HepG2 (cell line): ENCODE results near the gene BAG5. TPM values are rescaled to one million over a fixed set of nuclear protein-coding genes. Genes with fewer than 3 reads are reported as not detected.

Source experiments
- CCAR2 ChIP-seq: fragments of 200-400 bp; formaldehyde crosslinking; optimal IDR thresholded peaks from 2 replicates; pipeline ENCODE3; 2018; ENCODE audit warnings: low read depth, mild to moderate bottlenecking, low read length, moderate library complexity
- HHEX ChIP-seq: IDR thresholded peaks from 2 replicates; pipeline ENCODE4 v1.6.1; 2016; ENCODE audit warnings: control low read depth
- HINFP ChIP-seq: sonication (generic); formaldehyde crosslinking; IDR thresholded peaks from 2 replicates; pipeline ENCODE4 v1.4.0; 2020; ENCODE audit warnings: low read depth, mild to moderate bottlenecking, missing genetic modification reagents
- HOXA3 ChIP-seq: sonication (generic); formaldehyde crosslinking; IDR thresholded peaks from 2 replicates; pipeline ENCODE4 v1.5.0; 2020; ENCODE audit warnings: missing genetic modification reagents
- JARID2 ChIP-seq: sonication (generic); formaldehyde crosslinking; IDR thresholded peaks from 2 replicates; pipeline ENCODE4 v1.8.1; 2023; ENCODE audit warnings: missing genetic modification reagents, inconsistent platforms; ENCODE audit not compliant: insufficient replicate concordance
- KLF11 ChIP-seq: IDR thresholded peaks from 2 replicates; pipeline ENCODE4 v1.6.1; 2016; ENCODE audit warnings: missing compliant biosample characterization
- MAZ ChIP-seq, 2 experiments: sonication (generic) in 1 of 2; formaldehyde crosslinking in 1 of 2; IDR thresholded peaks; 2 replicates each; pipeline versions ENCODE4 v1.5.0 to v1.6.1; 2012 to 2020; ENCODE audit warnings: low read depth in 2 of 2, mild to moderate bottlenecking in 2 of 2, borderline replicate concordance in 1 of 2, improper control_type of control experiment in 1 of 2, low read length in 1 of 2, missing genetic modification reagents in 1 of 2, moderate library complexity in 1 of 2
- NR1H2 ChIP-seq: sonication (generic); formaldehyde crosslinking; IDR thresholded peaks from 2 replicates; pipeline ENCODE4 v1.8.1; 2022; ENCODE audit warnings: low read depth, missing genetic modification reagents, borderline replicate concordance
- SKI ChIP-seq: fragments of 450-650 bp; IDR thresholded peaks from one replicate; pipeline ENCODE4 v1.6.1; 2018; ENCODE audit warnings: mild to moderate bottlenecking; ENCODE audit not compliant: partially characterized antibody
- SNAPC2 ChIP-seq: sonication (generic); formaldehyde crosslinking; IDR thresholded peaks from 2 replicates; pipeline ENCODE4 v1.8.1; 2022; ENCODE audit warnings: mild to moderate bottlenecking, missing genetic modification reagents
- SP140L ChIP-seq: sonication (generic); formaldehyde crosslinking; IDR thresholded peaks from 2 replicates; pipeline ENCODE4 v1.4.0; 2020; ENCODE audit warnings: missing genetic modification reagents, borderline replicate concordance
- SSRP1 ChIP-seq: IDR thresholded peaks from 2 replicates; pipeline ENCODE4 v1.6.1; 2016; ENCODE audit warnings: control low read depth
- TFE3 ChIP-seq: IDR thresholded peaks from 2 replicates; pipeline ENCODE4 v1.6.1; 2016
- TOE1 ChIP-seq: sonication (generic); formaldehyde crosslinking; IDR thresholded peaks from 2 replicates; pipeline ENCODE4 v1.4.0; 2020; ENCODE audit warnings: mild to moderate bottlenecking, missing genetic modification reagents
- ZNF10 ChIP-seq: sonication (generic); formaldehyde crosslinking; IDR thresholded peaks from 2 replicates; pipeline ENCODE4 v1.4.0; 2020; ENCODE audit warnings: mild to moderate bottlenecking, low read depth, missing genetic modification reagents, borderline replicate concordance
- ZNF230 ChIP-seq: sonication (generic); formaldehyde crosslinking; IDR thresholded peaks from 2 replicates; pipeline ENCODE4 v1.4.0; 2020; ENCODE audit warnings: mild to moderate bottlenecking, missing genetic modification reagents
- ZNF234 ChIP-seq: sonication (generic); formaldehyde crosslinking; conservative IDR thresholded peaks from 2 replicates; pipeline ENCODE4 v1.5.1; 2020; ENCODE audit warnings: mild to moderate bottlenecking, missing genetic modification reagents
- ZNF253 ChIP-seq: sonication (generic); formaldehyde crosslinking; IDR thresholded peaks from 2 replicates; pipeline ENCODE4 v1.8.0; 2022; ENCODE audit warnings: mild to moderate bottlenecking, missing genetic modification reagents, borderline replicate concordance
- ZNF512B ChIP-seq: sonication (generic); formaldehyde crosslinking; IDR thresholded peaks from 2 replicates; pipeline ENCODE4 v1.5.1; 2020; ENCODE audit warnings: missing genetic modification reagents, mild to moderate bottlenecking, borderline replicate concordance
- ZNF703 ChIP-seq: sonication (generic); formaldehyde crosslinking; IDR thresholded peaks from 2 replicates; pipeline ENCODE4 v1.5.1; 2020; ENCODE audit warnings: missing genetic modification reagents, mild to moderate bottlenecking, moderate library complexity, borderline replicate concordance
- ZNF740 ChIP-seq: sonication (generic); formaldehyde crosslinking; IDR thresholded peaks from 2 replicates; pipeline ENCODE4 v1.4.0; 2020; ENCODE audit warnings: missing genetic modification reagents
- ZNF780A ChIP-seq: sonication (generic); formaldehyde crosslinking; IDR thresholded peaks from 2 replicates; pipeline ENCODE4 v1.8.0; 2022; ENCODE audit warnings: mild to moderate bottlenecking, missing genetic modification reagents, moderate library complexity
- polyA plus RNA-seq, 8 experiments: library from polyadenylated mRNA; depleted of rRNA in 3 of 8; stranded (reverse) in 7 of 8; unstranded in 1 of 8; fragments of >200 nt; fragmentation: Illumina TruSeq in 4 of 8; extraction: Trizol in 4 of 8; gene quantifications; 2 replicates each; pipeline versions ENCODE4 v1.2.1 to v1.2.3, GENCODE V29; 2011 to 2016; ENCODE audit warnings: low read depth in 4 of 8, missing spikeins in 1 of 8, mixed read lengths in 1 of 8; ENCODE audit not compliant: insufficient read depth in 1 of 8
- total RNA-seq, 5 experiments: library from RNA; depleted of rRNA; stranded (reverse); fragments of >200 nt; fragmentation: Illumina TruSeq; extraction: Trizol; gene quantifications; 2 replicates each; pipeline ENCODE4 v1.2.3, GENCODE V29; 2016; ENCODE audit warnings: low read depth in 1 of 5

Gene BAG5
- total and polyA plus RNA-seq, 2 of the 13 experiments (the other 11 are each of a cell fraction or from before 2014, with no cell fraction given) = 3.5 to 21.0 TPM

- TF ChIP-seq MAZ (IDR thresholded peaks at IDR 0.05; ENCODE audit: borderline replicate concordance, low read depth, low read length) (no peak), MAZ (CRISPR knock-in tag; IDR thresholded peaks at IDR 0.05; ENCODE audit: low read depth) (0 out of 2 replicates have a peak, but pooled peaks have one; percentile 7), SP140L (no peak), HINFP (no peak), SNAPC2 (CRISPR knock-in tag) (no peak), ZNF253 (CRISPR knock-in tag) (no peak), ZNF740 (CRISPR knock-in tag) (no peak), SKI (no peak), CCAR2 (no peak), SSRP1 (CRISPR knock-in tag) (no peak), KLF11 (no peak), ZNF230 (CRISPR knock-in tag) (peak; percentile 47; the same call in 1 of the 2 replicates), NR1H2 (CRISPR knock-in tag) (no peak), JARID2 (CRISPR knock-in tag) (no peak), TOE1 (CRISPR knock-in tag) (no peak), ZNF780A (CRISPR knock-in tag) (no peak), HHEX (CRISPR knock-in tag) (no peak), TFE3 (CRISPR knock-in tag) (no peak), HOXA3 (CRISPR knock-in tag) (no peak), ZNF10 (CRISPR knock-in tag) (no peak), ZNF512B (CRISPR knock-in tag) (no peak), ZNF234 (no peak), ZNF703 (no peak)
- TF ChIP-seq, all 625 proteins: peak for 26
Measured at GRCh38 chr14:103528146-103528586, 34.3 kb downstream of the BAG5 start (continued).
